Measurements from ENCODE around the gene RPS15. TPM values are rescaled to one million over a fixed set of nuclear protein-coding genes. Genes with fewer than 3 reads are reported as not detected.

The RPS15 gene
- total and polyA plus RNA-seq, 2 of the 13 experiments (the other 11 are each of a cell fraction or from before 2014, with no cell fraction given), result 695 to 1,411 TPM

DNA sequence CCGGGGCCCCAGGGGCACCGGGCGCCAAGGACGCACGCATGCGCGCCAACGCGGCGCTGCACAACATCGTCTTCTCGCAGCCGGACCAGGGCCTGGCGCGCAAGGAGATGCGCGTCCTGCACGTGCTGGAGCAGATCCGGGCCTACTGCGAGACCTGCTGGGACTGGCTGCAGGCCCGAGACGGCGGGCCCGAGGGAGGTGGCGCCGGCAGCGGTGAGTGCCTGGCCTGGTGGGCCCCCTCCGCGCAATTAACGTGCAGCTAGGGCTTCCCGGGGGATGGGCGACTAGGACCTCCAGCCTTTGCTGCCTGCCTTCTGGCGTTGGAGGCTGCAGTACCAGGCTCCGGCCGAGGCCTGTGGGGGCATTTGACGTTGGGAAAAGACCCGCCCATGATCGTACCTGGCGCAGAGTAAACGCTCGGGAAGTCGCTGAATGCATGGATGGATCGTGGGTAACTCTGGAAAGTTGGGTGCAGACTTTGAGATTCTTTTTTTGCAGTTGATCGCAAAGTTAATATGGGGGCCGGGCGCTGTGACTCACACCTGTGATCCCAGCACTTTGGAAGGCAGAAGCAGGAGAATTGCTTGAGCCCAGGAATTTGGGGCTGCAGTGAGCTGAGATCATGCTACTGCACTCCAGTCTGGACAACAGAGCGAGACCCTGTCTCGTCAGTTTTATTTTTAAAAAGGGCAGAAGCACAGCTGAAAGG is 19.0 kb downstream of the RPS15 start (continued):
- TF ChIP-seq, protein P1, sequence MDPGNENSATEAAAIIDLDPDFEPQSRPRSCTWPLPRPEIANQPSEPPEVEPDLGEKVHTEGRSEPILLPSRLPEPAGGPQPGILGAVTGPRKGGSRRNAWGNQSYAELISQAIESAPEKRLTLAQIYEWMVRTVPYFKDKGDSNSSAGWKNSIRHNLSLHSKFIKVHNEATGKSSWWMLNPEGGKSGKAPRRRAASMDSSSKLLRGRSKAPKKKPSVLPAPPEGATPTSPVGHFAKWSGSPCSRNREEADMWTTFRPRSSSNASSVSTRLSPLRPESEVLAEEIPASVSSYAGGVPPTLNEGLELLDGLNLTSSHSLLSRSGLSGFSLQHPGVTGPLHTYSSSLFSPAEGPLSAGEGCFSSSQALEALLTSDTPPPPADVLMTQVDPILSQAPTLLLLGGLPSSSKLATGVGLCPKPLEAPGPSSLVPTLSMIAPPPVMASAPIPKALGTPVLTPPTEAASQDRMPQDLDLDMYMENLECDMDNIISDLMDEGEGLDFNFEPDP (CRISPR knock-in tag; conservative IDR thresholded peaks at IDR 0.05), result no peak
- TF ChIP-seq, protein P2, sequence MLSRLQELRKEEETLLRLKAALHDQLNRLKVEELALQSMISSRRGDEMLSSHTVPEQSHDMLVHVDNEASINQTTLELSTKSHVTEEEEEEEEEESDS (CRISPR knock-in tag; IDR thresholded peaks at IDR 0.05; ENCODE audit: borderline replicate concordance), result no peak
- TF ChIP-seq SMC3 (IDR thresholded peaks at IDR 0.05; ENCODE audit: low read length) (no peak), ZNF207 (IDR thresholded peaks at IDR 0.05; ENCODE audit: borderline replicate concordance) (no peak), ZFP36 (IDR thresholded peaks at IDR 0.05; ENCODE audit: borderline replicate concordance, low read depth, low read length, partially characterized antibody) (no peak), ZNF274 (CRISPR knock-in tag; IDR thresholded peaks at IDR 0.05) (no peak), SIN3A (IDR thresholded peaks at IDR 0.05; ENCODE audit: borderline replicate concordance, low read depth, low read length) (no peak), RXRB (CRISPR knock-in tag; IDR thresholded peaks at IDR 0.05; ENCODE audit: borderline replicate concordance) (no peak), ZNF775 (CRISPR knock-in tag; IDR thresholded peaks at IDR 0.05; ENCODE audit: borderline replicate concordance) (no peak), HDAC2 (CRISPR knock-in tag; IDR thresholded peaks at IDR 0.05) (no peak)
- TF ChIP-seq, protein P3, sequence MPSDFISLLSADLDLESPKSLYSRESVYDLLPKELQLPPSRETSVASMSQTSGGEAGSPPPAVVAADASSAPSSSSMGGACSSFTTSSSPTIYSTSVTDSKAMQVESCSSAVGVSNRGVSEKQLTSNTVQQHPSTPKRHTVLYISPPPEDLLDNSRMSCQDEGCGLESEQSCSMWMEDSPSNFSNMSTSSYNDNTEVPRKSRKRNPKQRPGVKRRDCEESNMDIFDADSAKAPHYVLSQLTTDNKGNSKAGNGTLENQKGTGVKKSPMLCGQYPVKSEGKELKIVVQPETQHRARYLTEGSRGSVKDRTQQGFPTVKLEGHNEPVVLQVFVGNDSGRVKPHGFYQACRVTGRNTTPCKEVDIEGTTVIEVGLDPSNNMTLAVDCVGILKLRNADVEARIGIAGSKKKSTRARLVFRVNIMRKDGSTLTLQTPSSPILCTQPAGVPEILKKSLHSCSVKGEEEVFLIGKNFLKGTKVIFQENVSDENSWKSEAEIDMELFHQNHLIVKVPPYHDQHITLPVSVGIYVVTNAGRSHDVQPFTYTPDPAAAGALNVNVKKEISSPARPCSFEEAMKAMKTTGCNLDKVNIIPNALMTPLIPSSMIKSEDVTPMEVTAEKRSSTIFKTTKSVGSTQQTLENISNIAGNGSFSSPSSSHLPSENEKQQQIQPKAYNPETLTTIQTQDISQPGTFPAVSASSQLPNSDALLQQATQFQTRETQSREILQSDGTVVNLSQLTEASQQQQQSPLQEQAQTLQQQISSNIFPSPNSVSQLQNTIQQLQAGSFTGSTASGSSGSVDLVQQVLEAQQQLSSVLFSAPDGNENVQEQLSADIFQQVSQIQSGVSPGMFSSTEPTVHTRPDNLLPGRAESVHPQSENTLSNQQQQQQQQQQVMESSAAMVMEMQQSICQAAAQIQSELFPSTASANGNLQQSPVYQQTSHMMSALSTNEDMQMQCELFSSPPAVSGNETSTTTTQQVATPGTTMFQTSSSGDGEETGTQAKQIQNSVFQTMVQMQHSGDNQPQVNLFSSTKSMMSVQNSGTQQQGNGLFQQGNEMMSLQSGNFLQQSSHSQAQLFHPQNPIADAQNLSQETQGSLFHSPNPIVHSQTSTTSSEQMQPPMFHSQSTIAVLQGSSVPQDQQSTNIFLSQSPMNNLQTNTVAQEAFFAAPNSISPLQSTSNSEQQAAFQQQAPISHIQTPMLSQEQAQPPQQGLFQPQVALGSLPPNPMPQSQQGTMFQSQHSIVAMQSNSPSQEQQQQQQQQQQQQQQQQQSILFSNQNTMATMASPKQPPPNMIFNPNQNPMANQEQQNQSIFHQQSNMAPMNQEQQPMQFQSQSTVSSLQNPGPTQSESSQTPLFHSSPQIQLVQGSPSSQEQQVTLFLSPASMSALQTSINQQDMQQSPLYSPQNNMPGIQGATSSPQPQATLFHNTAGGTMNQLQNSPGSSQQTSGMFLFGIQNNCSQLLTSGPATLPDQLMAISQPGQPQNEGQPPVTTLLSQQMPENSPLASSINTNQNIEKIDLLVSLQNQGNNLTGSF (CRISPR knock-in tag; IDR thresholded peaks at IDR 0.05), result no peak
- TF ChIP-seq, protein P4, sequence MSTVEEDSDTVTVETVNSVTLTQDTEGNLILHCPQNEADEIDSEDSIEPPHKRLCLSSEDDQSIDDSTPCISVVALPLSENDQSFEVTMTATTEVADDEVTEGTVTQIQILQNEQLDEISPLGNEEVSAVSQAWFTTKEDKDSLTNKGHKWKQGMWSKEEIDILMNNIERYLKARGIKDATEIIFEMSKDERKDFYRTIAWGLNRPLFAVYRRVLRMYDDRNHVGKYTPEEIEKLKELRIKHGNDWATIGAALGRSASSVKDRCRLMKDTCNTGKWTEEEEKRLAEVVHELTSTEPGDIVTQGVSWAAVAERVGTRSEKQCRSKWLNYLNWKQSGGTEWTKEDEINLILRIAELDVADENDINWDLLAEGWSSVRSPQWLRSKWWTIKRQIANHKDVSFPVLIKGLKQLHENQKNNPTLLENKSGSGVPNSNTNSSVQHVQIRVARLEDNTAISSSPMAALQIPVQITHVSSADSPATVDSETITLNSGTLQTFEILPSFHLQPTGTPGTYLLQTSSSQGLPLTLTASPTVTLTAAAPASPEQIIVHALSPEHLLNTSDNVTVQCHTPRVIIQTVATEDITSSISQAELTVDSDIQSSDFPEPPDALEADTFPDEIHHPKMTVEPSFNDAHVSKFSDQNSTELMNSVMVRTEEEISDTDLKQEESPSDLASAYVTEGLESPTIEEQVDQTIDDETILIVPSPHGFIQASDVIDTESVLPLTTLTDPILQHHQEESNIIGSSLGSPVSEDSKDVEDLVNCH (CRISPR knock-in tag; IDR thresholded peaks at IDR 0.05), result no peak
- TF ChIP-seq, protein P5, sequence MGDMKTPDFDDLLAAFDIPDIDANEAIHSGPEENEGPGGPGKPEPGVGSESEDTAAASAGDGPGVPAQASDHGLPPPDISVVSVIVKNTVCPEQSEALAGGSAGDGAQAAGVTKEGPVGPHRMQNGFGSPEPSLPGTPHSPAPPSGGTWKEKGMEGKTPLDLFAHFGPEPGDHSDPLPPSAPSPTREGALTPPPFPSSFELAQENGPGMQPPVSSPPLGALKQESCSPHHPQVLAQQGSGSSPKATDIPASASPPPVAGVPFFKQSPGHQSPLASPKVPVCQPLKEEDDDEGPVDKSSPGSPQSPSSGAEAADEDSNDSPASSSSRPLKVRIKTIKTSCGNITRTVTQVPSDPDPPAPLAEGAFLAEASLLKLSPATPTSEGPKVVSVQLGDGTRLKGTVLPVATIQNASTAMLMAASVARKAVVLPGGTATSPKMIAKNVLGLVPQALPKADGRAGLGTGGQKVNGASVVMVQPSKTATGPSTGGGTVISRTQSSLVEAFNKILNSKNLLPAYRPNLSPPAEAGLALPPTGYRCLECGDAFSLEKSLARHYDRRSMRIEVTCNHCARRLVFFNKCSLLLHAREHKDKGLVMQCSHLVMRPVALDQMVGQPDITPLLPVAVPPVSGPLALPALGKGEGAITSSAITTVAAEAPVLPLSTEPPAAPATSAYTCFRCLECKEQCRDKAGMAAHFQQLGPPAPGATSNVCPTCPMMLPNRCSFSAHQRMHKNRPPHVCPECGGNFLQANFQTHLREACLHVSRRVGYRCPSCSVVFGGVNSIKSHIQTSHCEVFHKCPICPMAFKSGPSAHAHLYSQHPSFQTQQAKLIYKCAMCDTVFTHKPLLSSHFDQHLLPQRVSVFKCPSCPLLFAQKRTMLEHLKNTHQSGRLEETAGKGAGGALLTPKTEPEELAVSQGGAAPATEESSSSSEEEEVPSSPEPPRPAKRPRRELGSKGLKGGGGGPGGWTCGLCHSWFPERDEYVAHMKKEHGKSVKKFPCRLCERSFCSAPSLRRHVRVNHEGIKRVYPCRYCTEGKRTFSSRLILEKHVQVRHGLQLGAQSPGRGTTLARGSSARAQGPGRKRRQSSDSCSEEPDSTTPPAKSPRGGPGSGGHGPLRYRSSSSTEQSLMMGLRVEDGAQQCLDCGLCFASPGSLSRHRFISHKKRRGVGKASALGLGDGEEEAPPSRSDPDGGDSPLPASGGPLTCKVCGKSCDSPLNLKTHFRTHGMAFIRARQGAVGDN (CRISPR knock-in tag; IDR thresholded peaks at IDR 0.05), result peak; percentile 69
- TF ChIP-seq, protein P6, sequence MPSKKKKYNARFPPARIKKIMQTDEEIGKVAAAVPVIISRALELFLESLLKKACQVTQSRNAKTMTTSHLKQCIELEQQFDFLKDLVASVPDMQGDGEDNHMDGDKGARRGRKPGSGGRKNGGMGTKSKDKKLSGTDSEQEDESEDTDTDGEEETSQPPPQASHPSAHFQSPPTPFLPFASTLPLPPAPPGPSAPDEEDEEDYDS (CRISPR knock-in tag; IDR thresholded peaks at IDR 0.05), result no peak
